Right lobe of liver (tissue), 6 donors: ENCODE measurements around the gene MAGI1. TPM values are rescaled to one million over a fixed set of nuclear protein-coding genes. Genes with fewer than 3 reads are reported as not detected.
"Not testable (repeated sequence)": the region's sequence is repeated elsewhere in the genome, so short reads cannot be mapped to it uniquely, and the experiment has no call there.

Experiments
- ATAC-seq, 4 donors: fragments of 200-7000 bp; cut with Tn5 transposase; one replicate each; pipeline ENCODE4 v1.9.1; 2020; ENCODE audit warnings: mild to moderate bottlenecking in 4 of 4, moderate library complexity in 4 of 4
- DNase-seq, 3 donors: peaks; one replicate each; pipeline ENCODE4 v3.0.0-alpha.2; 2020
- H3K27ac ChIP-seq, 3 donors: fragments of 200-600 bp; one replicate each; pipeline ENCODE4 v1.8.0; 2022
- H3K27me3 ChIP-seq, 2 donors: fragments of 200-600 bp; one replicate each; pipeline ENCODE4 v1.8.0; 2022
- H3K36me3 ChIP-seq, 4 donors: fragments of 200-600 bp; sonication (generic) in 1 of 4; one replicate each; pipeline versions ENCODE4 v1.5.1 to v1.8.0; 2017 to 2022; ENCODE audit warnings: control low read depth in 1 of 4
- H3K4me1 ChIP-seq, 4 donors: fragments of 200-600 bp; sonication (generic) in 1 of 4; one replicate each; pipeline versions ENCODE4 v1.5.1 to v1.8.0; 2017 to 2022; ENCODE audit warnings: control low read depth in 1 of 4
- H3K4me3 ChIP-seq, 3 donors: fragments of 200-600 bp; one replicate each; pipeline ENCODE4 v1.8.0; 2022
- H3K9me3 ChIP-seq, 4 donors: fragments of 200-600 bp; sonication (generic) in 1 of 4; one replicate each; pipeline versions ENCODE4 v1.5.1 to v1.8.0; 2017 to 2022; ENCODE audit warnings: control low read depth in 1 of 4
- POLR2A ChIP-seq: fragments of 450-650 bp; IDR thresholded peaks from one replicate; pipeline ENCODE4 v1.6.1; 2017; ENCODE audit warnings: antibody characterized with exemption, mild to moderate bottlenecking
- WGBS: methylation state at CpG from one replicate; pipeline ENCODE4 v1.1.6; 2018; ENCODE audit warnings: low coverage, low lambda C conversion rate; ENCODE audit not compliant: insufficient coverage; ENCODE audit errors: missing lambda C conversion rate; 5-methylcytosine and 5-hydroxymethylcytosine counted together
- intact Hi-C, 2 donors: fragments of 100-400 bp; cut with DNase I; formaldehyde crosslinking; loops; one replicate each; pipeline versions ENCODE4 v1.11.2 to v1.14.1; 2022
- total RNA-seq, 6 experiments: library from RNA; depleted of rRNA in 2 of 6; stranded (reverse); fragments of >200 nt in 2 of 6; fragmentation: NEBNext Ultra II Directional in 3 of 6; extraction: Animal tissue kit (Norgen Biotek cat#: 25700) in 3 of 6; gene quantifications; one replicate each; pipeline versions ENCODE4 v1.1.0 to v1.2.4, GENCODE V29; 2016 to 2023
- TF ChIP-seq, protein P1 (sequence below), 4 donors: fragments of 200-600 bp in 3 of 4; fragments of 450-650 bp in 1 of 4; IDR thresholded peaks; one replicate each; pipeline versions ENCODE4 v1.5.1 to v1.8.0; 2016 to 2022; ENCODE audit warnings: antibody characterized with exemption in 4 of 4, mild to moderate bottlenecking in 2 of 4
- donor health status: DM: no; HTN: yes; CAD: no.
- donor health status: DM: no; HTN: no; CAD: no.
- donor health status: DM: no; HTN: no; CAD: no.
- donor health status: DM: no; HTN: yes; CAD: no.
- donor health status: DM: no; HTN: yes; CAD: no.

Gene MAGI1
- total RNA-seq, 6 experiments from 2014 or later = 22.6 to 37.7 (median 26.9) TPM

DNA sequence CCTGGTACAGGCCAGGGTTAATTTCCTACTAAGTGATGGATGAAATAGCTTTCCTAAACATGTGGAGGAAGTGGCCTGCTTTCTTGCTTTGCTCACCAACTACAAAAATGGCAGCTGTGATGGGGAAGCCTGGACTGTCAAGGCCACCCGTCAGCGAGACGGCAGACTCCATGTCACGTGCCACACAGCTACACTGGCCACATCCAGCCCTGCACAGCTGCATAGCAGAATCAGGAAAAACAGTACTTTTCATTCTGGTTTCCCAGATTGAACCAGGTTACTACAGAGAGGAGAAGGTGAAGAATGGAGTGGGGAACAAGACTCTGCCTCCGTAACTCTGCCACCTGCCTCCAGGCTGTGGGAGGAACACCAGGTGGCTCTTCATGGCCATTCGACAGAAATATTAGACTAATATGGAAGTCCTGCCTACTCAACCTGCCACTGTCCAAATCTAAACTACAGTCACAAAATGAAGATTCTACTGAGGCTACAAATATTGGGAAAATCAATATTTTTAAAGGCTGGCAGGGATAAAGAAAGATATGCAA lies 174.3 kb downstream of the MAGI1 start:
- H3K36me3 ChIP-seq = no peaks in the 10 kb centered on the region
- TF ChIP-seq, protein P1, sequence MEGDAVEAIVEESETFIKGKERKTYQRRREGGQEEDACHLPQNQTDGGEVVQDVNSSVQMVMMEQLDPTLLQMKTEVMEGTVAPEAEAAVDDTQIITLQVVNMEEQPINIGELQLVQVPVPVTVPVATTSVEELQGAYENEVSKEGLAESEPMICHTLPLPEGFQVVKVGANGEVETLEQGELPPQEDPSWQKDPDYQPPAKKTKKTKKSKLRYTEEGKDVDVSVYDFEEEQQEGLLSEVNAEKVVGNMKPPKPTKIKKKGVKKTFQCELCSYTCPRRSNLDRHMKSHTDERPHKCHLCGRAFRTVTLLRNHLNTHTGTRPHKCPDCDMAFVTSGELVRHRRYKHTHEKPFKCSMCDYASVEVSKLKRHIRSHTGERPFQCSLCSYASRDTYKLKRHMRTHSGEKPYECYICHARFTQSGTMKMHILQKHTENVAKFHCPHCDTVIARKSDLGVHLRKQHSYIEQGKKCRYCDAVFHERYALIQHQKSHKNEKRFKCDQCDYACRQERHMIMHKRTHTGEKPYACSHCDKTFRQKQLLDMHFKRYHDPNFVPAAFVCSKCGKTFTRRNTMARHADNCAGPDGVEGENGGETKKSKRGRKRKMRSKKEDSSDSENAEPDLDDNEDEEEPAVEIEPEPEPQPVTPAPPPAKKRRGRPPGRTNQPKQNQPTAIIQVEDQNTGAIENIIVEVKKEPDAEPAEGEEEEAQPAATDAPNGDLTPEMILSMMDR (IDR thresholded peaks at IDR 0.05) = no peak
- no peak for TF ChIP-seq POLR2A
- H3K27me3 ChIP-seq = no peaks in the 10 kb centered on the region
- DNase-seq = no peak
- H3K4me3 ChIP-seq = no peak overlapping the region
- intact Hi-C loops = no loop called here
- no peak for ATAC-seq
- H3K9me3 ChIP-seq = no peaks in the 10 kb centered on the region
- no peak overlapping the region for H3K27ac ChIP-seq
- 100% methylated on average over 6 of the region's 6 CpGs for WGBS
- H3K4me1 ChIP-seq = no peaks in the 10 kb centered on the region

DNA sequence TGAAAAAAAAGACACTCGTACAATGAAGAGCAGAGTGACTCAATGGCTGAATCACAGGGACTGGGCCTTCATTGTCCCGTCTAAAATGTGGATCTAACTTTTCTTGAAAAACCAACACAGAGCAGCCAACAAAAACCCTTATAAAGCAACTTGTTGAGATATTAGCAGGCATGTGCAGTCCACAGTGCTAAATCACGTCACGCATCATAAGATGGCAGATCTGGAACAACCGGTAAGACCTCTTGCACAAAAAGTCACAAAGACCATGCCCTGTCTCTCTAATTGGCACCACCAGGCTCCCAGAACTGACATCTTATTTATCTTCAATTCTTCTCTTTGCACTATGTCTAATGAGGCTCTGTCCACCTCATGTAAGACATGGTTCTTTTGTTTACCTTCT lies 177.0 kb downstream of the MAGI1 start:
- TF ChIP-seq, protein P1 (IDR thresholded peaks at IDR 0.05) = no peak
- TF ChIP-seq POLR2A = no peak
- DNase-seq = no peak
- no peaks in the 10 kb centered on the region for H3K9me3 ChIP-seq
- intact Hi-C loops = no loop called here
- H3K27ac ChIP-seq = no peak overlapping the region
- no peaks in the 10 kb centered on the region for H3K27me3 ChIP-seq
- 98% methylated on average over 5 of the region's 5 CpGs for WGBS
- H3K36me3 ChIP-seq = no peaks in the 10 kb centered on the region
- peaks cover 0 to 20% (median 5%) of the 10 kb centered on the region in 4 donors for H3K4me1 ChIP-seq
- no peak for ATAC-seq
- no peak overlapping the region for H3K4me3 ChIP-seq

DNA sequence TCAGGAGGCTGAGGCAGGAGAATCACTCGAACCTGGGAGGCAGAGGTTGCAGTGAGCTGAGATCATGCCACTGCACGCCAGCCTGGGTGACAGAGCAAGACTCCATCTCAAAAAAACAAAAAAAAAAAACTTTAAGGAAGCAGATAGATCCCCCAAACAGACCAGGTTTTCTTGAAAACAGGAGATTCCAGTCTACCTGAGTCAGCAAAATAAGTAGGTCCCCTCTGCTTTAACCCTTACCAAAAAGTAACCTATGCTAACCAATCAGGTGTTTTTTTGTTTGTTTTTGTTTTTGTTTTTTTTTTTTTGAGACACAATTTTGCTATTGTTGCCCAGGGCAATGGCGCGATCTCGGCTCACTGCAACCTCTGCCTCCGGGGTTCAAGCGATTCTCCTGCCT lies 179.1 kb downstream of the MAGI1 start:
- H3K9me3 ChIP-seq, ATAC-seq, H3K4me3 ChIP-seq, H3K27ac ChIP-seq, H3K36me3 ChIP-seq, DNase-seq, intact Hi-C loops, H3K27me3 ChIP-seq: not testable (repeated sequence)
- H3K4me1 ChIP-seq = peaks cover 0 to 39% (median 10%) of the 10 kb centered on the region in 4 donors
- 94% methylated on average over 7 of the region's 7 CpGs for WGBS

DNA sequence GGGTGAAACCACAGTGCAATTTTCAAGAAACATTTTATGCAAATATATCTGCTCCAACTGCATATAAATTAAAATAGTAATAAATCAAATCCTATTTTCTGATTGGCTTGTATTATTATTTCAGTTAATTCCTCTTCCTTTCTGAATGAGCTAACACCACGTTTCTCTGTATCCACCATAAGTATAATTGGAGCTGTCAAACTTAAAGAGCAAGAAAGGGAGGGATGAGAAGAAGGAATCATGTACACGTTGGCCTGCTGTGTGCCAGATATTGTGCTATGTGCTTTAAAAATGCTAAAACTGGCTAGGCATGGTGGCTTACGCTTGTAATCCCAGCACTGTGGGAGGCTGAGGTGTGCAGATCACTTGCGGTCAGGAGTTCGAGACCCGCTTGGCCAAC lies 180.0 kb downstream of the MAGI1 start:
- Histone ChIP-seq H3K4me1 (peaks cover 0 to 40% (median 10%) of the 10 kb centered on the region in 4 donors), H3K36me3 (no peaks in the 10 kb centered on the region), H3K9me3 (no peaks in the 10 kb centered on the region), H3K4me3 (no peak overlapping the region), H3K27ac (no peak overlapping the region), H3K27me3 (no peaks in the 10 kb centered on the region)
- DNase-seq (no peak), ATAC-seq (no peak)
- 98% methylated on average over 4 of the region's 6 CpGs for whole genome bisulfite sequencing
- TF ChIP-seq, protein P1 (IDR thresholded peaks at IDR 0.05) = no peak
- TF ChIP-seq POLR2A = no peak
- intact Hi-C loops = no loop called here

DNA sequence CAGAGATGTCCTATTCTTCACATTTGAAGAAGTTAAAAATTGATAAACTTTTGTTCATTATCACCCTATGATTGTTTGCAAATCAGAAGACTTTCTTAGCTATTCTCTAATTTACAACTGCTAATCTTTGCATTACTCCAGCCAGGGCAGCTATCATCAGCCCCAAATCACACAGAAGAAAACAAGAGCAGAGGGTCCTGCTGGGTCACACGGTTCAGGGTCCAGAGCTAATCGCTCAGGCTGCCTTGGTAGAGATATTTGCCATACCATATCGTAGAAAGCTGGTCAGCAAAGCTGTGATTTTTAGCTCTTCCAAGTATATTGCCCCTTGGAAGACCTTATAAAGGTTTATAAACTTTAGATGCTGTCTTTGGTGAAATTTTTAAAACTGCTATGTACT lies 181.4 kb downstream of the MAGI1 start:
- DNase-seq = no peak
- 29% methylated on average over 3 of the region's 3 CpGs for WGBS
- H3K9me3 ChIP-seq = no peaks in the 10 kb centered on the region
- H3K4me3 ChIP-seq = no peak overlapping the region
- H3K27ac ChIP-seq = peak overlapping the region; percentile 50 to 85 (median 70)
- ATAC-seq = no peak
- H3K27me3 ChIP-seq = no peaks in the 10 kb centered on the region
- no peaks in the 10 kb centered on the region for H3K36me3 ChIP-seq
- intact Hi-C loops = no loop called here
- peaks cover 0 to 40% (median 10%) of the 10 kb centered on the region in 4 donors for H3K4me1 ChIP-seq
- no peak for TF ChIP-seq POLR2A
- TF ChIP-seq, protein P1 (IDR thresholded peaks at IDR 0.05) = peak in 1 of 4 donors; percentile 14
